K562 (cell line): Measurements from ENCODE around the gene VPS13D. TPM values are rescaled to one million over a fixed set of nuclear protein-coding genes. Genes with fewer than 3 reads are reported as not detected.

ENCODE experiments used
- ATAC-seq: fragments of 200-7000 bp; cut with Tn5 transposase; 3 replicates; pipeline ENCODE4 v1.9.1; 2020; ENCODE audit warnings: moderate library complexity
- BruUV-seq: library from RNA; stranded (reverse); fragments of 400-500 nt; replicated peaks from 2 replicates; lab custom pipeline; 2021; lab: Mats Ljungman, UMichigan
- CTCF ChIA-PET: fragments of 300-600 bp; formaldehyde crosslinking; extraction: SDS; loops from one replicate; lab custom pipeline; 2021; ENCODE audit warnings: low intra/inter-chr PET ratio; lab: Yijun Ruan, JAX
- POLR2A ChIA-PET: fragments of 300-600, 350-650 bp; sonication (Branson Sonifier 250); formaldehyde crosslinking; extraction: SDS; loops from one replicate; lab custom pipeline; 2021; ENCODE audit warnings: antibody characterized with exemption, inconsistent platforms; lab: Yijun Ruan, JAX
- DNase-seq, 4 experiments: peaks; one replicate each; pipeline versions ENCODE4 v3.0.0 to v3.0.0-alpha.2; 2011 to 2018; ENCODE audit warnings: low spot score in 3 of 4, mixed read lengths in 3 of 4; ENCODE audit errors: extremely low read depth in 1 of 4
- FAIRE-seq: peaks from 2 replicates; lab custom pipeline; 2011; peaks lifted over from hg19 to GRCh38; lab: Jason Lieb, UNC
- H2AFZ ChIP-seq: 2 replicates; pipeline ENCODE4 v1.6.0; 2011; ENCODE audit warnings: low read depth, low read length, control low read depth, inconsistent platforms
- H3K27ac ChIP-seq: fragments of 200-600 bp; 3 replicates; pipeline ENCODE4 v1.8.0; 2011; ENCODE audit warnings: low read depth, mild to moderate bottlenecking, control low read depth, inconsistent platforms, low read length, moderate library complexity, mixed read lengths; ENCODE audit errors: extremely low read depth
- H3K27me3 ChIP-seq, 2 experiments: fragments of 300-600 bp in 1 of 2; 2 replicates in 1 of 2; 3 replicates in 1 of 2; pipeline versions ENCODE4 v1.6.0 to v1.8.0; 2011; ENCODE audit warnings: inconsistent platforms in 2 of 2, low read length in 2 of 2, mild to moderate bottlenecking in 1 of 2, mixed read lengths in 1 of 2, moderate library complexity in 1 of 2; ENCODE audit not compliant: control insufficient read depth in 2 of 2, insufficient read depth in 2 of 2
- H3K36me3 ChIP-seq: fragments of 300-600 bp; 3 replicates; pipeline ENCODE4 v1.8.0; 2011; ENCODE audit warnings: mild to moderate bottlenecking, low read length, inconsistent platforms; ENCODE audit not compliant: control insufficient read depth, insufficient read depth
- H3K4me1 ChIP-seq, 2 experiments: fragments of 200-600 bp in 1 of 2; replicated peaks in 1 of 2; 2 replicates in 1 of 2; 3 replicates in 1 of 2; pipeline versions ENCODE4 v1.5.1 to v1.8.0; 2011; ENCODE audit warnings: inconsistent platforms in 2 of 2, low read length in 2 of 2, mild to moderate bottlenecking in 1 of 2, mixed read lengths in 1 of 2, moderate library complexity in 1 of 2; ENCODE audit not compliant: control insufficient read depth in 2 of 2, insufficient read depth in 2 of 2
- H3K4me2 ChIP-seq: 2 replicates; pipeline ENCODE4 v1.6.1; 2011; ENCODE audit warnings: low read length, control low read depth, inconsistent platforms, mixed read lengths; ENCODE audit not compliant: insufficient read depth
- H3K4me3 ChIP-seq: fragments of 200-600 bp; sonication (generic), shearing (Covaris generic); 2 replicates; pipeline ENCODE4 v1.5.1; 2016; ENCODE audit warnings: control low read depth, inconsistent platforms
- H3K79me2 ChIP-seq: fragments of 200-600 bp; 3 replicates; pipeline ENCODE4 v1.8.0; 2011; ENCODE audit warnings: low read length, inconsistent platforms; ENCODE audit not compliant: control insufficient read depth, insufficient read depth
- H3K9ac ChIP-seq, 2 experiments: 2 replicates each; pipeline versions ENCODE4 v1.6.0 to v1.6.1; 2011; ENCODE audit warnings: low read depth in 2 of 2, low read length in 2 of 2, control low read depth in 1 of 2, inconsistent platforms in 1 of 2, mild to moderate bottlenecking in 1 of 2, mixed read lengths in 1 of 2; ENCODE audit not compliant: insufficient read depth in 1 of 2
- H3K9me1 ChIP-seq: one replicate; pipeline ENCODE4 v1.6.0; 2011; ENCODE audit warnings: inconsistent platforms, mild to moderate bottlenecking, low read length, moderate library complexity; ENCODE audit not compliant: control insufficient read depth, insufficient read depth
- H3K9me3 ChIP-seq: replicated peaks from 2 replicates; pipeline ENCODE4 v1.5.1; 2011; ENCODE audit warnings: low read depth, low read length, inconsistent platforms; ENCODE audit not compliant: control insufficient read depth, insufficient read depth
- H4K20me1 ChIP-seq: replicated peaks from 2 replicates; pipeline ENCODE4 v1.6.1; 2011; ENCODE audit warnings: low read length, inconsistent platforms, mixed read lengths; ENCODE audit not compliant: control insufficient read depth, insufficient read depth
- CREM ChIP-seq: IDR thresholded peaks from 2 replicates; pipeline ENCODE4 v1.6.1; 2014; ENCODE audit warnings: antibody characterized with exemption, low read depth
- ESRRA ChIP-seq: fragments of 450-650 bp; IDR thresholded peaks from 2 replicates; pipeline ENCODE4 v1.6.1; 2014; ENCODE audit warnings: low read depth, mild to moderate bottlenecking, moderate library complexity, borderline replicate concordance
- FIP1L1 ChIP-seq: fragments of 200-400 bp; formaldehyde crosslinking; IDR thresholded peaks from 2 replicates; pipeline ENCODE4 v1.6.1; 2018; ENCODE audit warnings: mild to moderate bottlenecking, low read depth, low read length; ENCODE audit not compliant: poor library complexity, severe bottlenecking
- HIVEP1 ChIP-seq: fragments of 250-450 bp; sonication (Bioruptor Pico); IDR thresholded peaks from 2 replicates; pipeline ENCODE4 v1.4.0; 2020; ENCODE audit warnings: mild to moderate bottlenecking
- KAT7 ChIP-seq: sonication (generic); formaldehyde crosslinking; IDR thresholded peaks from 2 replicates; pipeline ENCODE4 v1.8.0; 2022; ENCODE audit warnings: missing genetic modification reagents, mild to moderate bottlenecking, borderline replicate concordance
- KDM5B ChIP-seq: fragments of 200-600 bp; sonication (generic); IDR thresholded peaks from 2 replicates; pipeline ENCODE4 v1.6.1; 2012; ENCODE audit warnings: low read depth, mild to moderate bottlenecking, moderate library complexity, low read length, control low read depth, inconsistent platforms; ENCODE audit not compliant: insufficient replicate concordance
- SAP30 ChIP-seq: fragments of 200-600 bp; sonication (generic); IDR thresholded peaks from 2 replicates; pipeline ENCODE4 v1.6.1; 2012; ENCODE audit warnings: borderline replicate concordance, low read depth, mild to moderate bottlenecking, moderate library complexity, low read length, control low read depth, inconsistent platforms; ENCODE audit not compliant: insufficient read depth, poor library complexity, severe bottlenecking
- SOX6 ChIP-seq: fragments of 450-650 bp; IDR thresholded peaks from 2 replicates; pipeline ENCODE4 v1.6.1; 2014; ENCODE audit warnings: mild to moderate bottlenecking
- YY1 ChIP-seq, 3 experiments: IDR thresholded peaks; 2 replicates each; pipeline ENCODE4 v1.6.1; 2011; ENCODE audit warnings: low read length in 2 of 3, mild to moderate bottlenecking in 2 of 3, moderate library complexity in 2 of 3, borderline replicate concordance in 1 of 3, control low read depth in 1 of 3, low read depth in 1 of 3; ENCODE audit not compliant: insufficient read depth in 3 of 3, insufficient replicate concordance in 2 of 3, control insufficient read depth in 1 of 3, insufficient read length in 1 of 3; ENCODE audit errors: extremely low read depth in 1 of 3
- ZBTB1 ChIP-seq: sonication (generic); formaldehyde crosslinking; IDR thresholded peaks from 2 replicates; pipeline ENCODE4 v1.8.1; 2023; ENCODE audit warnings: missing genetic modification reagents, low read depth, mild to moderate bottlenecking, borderline replicate concordance
- ZBTB7A ChIP-seq: IDR thresholded peaks from 2 replicates; pipeline ENCODE4 v1.6.1; 2011; ENCODE audit warnings: low read depth, mild to moderate bottlenecking, low read length, moderate library complexity, borderline replicate concordance; ENCODE audit not compliant: control insufficient read depth
- ZC3H4 ChIP-seq: sonication (generic); formaldehyde crosslinking; IDR thresholded peaks from 2 replicates; pipeline ENCODE4 v1.9.0; 2021; ENCODE audit warnings: missing genetic modification reagents, borderline replicate concordance
- whole genome bisulfite sequencing: fragments of 100-300 bp; shearing (Covaris generic); methylation state at CpG from one replicate; pipeline ENCODE4 v1.1.6; 2016; ENCODE audit warnings: low coverage, mixed read lengths; ENCODE audit not compliant: insufficient coverage; ENCODE audit errors: missing lambda C conversion rate; 5-methylcytosine and 5-hydroxymethylcytosine counted together
- in situ Hi-C: fragments of 300-500 bp; cut with MboI; formaldehyde crosslinking; loops from 4 replicates; pipeline ENCODE4 v1.15.0; 2018; ENCODE audit warnings: inconsistent platforms, mixed read lengths
- intact Hi-C: fragments of 100-400 bp; cut with micrococcal nuclease; formaldehyde crosslinking; loops from 2 replicates; pipeline ENCODE4 v1.14.2; 2022
- polyA plus RNA-seq, 8 experiments: library from polyadenylated mRNA; depleted of rRNA in 4 of 8; stranded (reverse) in 5 of 8; unstranded in 3 of 8; fragments of >200 nt; fragmentation: Nextera tagmentation in 2 of 8; fragmentation: Illumina TruSeq in 1 of 8; extraction: Ambion mirVana in 2 of 8; extraction: Trizol in 1 of 8; gene quantifications; 2 replicates each; pipeline versions ENCODE4 v1.2.1 to v1.2.3, GENCODE V29; 2011 to 2014; ENCODE audit warnings: inconsistent platforms in 1 of 8, missing spikeins in 1 of 8
- total RNA-seq, 7 experiments: library from RNA; depleted of rRNA in 6 of 7; stranded (reverse); fragments of >200 nt in 6 of 7; fragmentation: Illumina TruSeq in 2 of 7; extraction: Trizol in 2 of 7; gene quantifications; 2 replicates each; pipeline versions ENCODE4 v1.2.1 to v1.2.3, GENCODE V29; 2011 to 2021; ENCODE audit warnings: low replicate concordance in 1 of 7

Gene VPS13D
- total and polyA plus RNA-seq, 9 of the 15 experiments (the other 6 are each of a cell fraction or from before 2014, with no cell fraction given), result 6.1 to 51.5 (median 38.5) TPM

GRCh38 chr1:12230549-12231275 is 882 bp downstream of the VPS13D start:
- H3K9me3 ChIP-seq, result no peaks in the 10 kb centered on the region
- H4K20me1 ChIP-seq, result no peaks in the 10 kb centered on the region
- peak overlapping the region; percentile 84 for H3K4me2 ChIP-seq
- in situ Hi-C loops, result no loop called here
- DNase-seq, result peak; percentile 43 to 72 (median 56)
- ChIA-PET POLR2A (interaction anchor here (0.6 to 1.6 kb wide), 4 partner anchors 12 to 567 kb away, joined by 3 to 7 read pairs (median 3); no protein-coding TSS in a partner anchor), CTCF (interaction anchor here (0.6 kb wide), 1 partner anchor 387 kb away, joined by 3 read pairs; no protein-coding TSS in a partner anchor)
- H3K27ac ChIP-seq, result peak overlapping the region; percentile 77
- intact Hi-C loops, result no loop called here
- peaks cover 12 to 26% of the 10 kb centered on the region in 2 experiments; a peak in 4 of 5 replicates for H3K4me1 ChIP-seq
- H3K9me1 ChIP-seq, result no peaks in the 10 kb centered on the region
- no peaks in the 10 kb centered on the region for H3K27me3 ChIP-seq
- H3K79me2 ChIP-seq, result peaks cover 47% of the 10 kb centered on the region
- H2AFZ ChIP-seq, result peak overlapping the region; percentile 51; the same call in 1 of the 2 replicates
- no TSS peak for BruUV-seq
- 2% methylated on average over 33 of the region's 36 CpGs for WGBS
- H3K9ac ChIP-seq, result peak overlapping the region; percentile 90 to 97
- H3K36me3 ChIP-seq, result peaks cover 24% of the 10 kb centered on the region
- H3K4me3 ChIP-seq, result peak overlapping the region; percentile 96
- FAIRE-seq, result no peak
- ATAC-seq, result peak; percentile 68
- TF ChIP-seq YY1 (IDR thresholded peaks at IDR 0.05; ENCODE audit: borderline replicate concordance in 1 of 3, control insufficient read depth in 1 of 3, extremely low read depth in 1 of 3, insufficient read depth in 3 of 3, insufficient read length in 1 of 3, insufficient replicate concordance in 2 of 3, low read depth in 1 of 3, low read length in 2 of 3) (peak in 1 of 3 experiments; percentile 12), ESRRA (peak; percentile 81), ZBTB1 (CRISPR knock-in tag) (0 out of 2 replicates have a peak, but pooled peaks have one; percentile 29), ZBTB7A (peak; percentile 61; the same call in 1 of the 2 replicates), KAT7 (peak; percentile 72; the same call in 1 of the 2 replicates), KDM5B (peak; percentile 23), ZC3H4 (CRISPR knock-in tag) (peak; percentile 72; the same call in 1 of the 2 replicates), FIP1L1 (peak; percentile 8), CREM (no peak), HIVEP1 (CRISPR knock-in tag) (0 out of 2 replicates have a peak, but pooled peaks have one; percentile 25), SOX6 (no peak), SAP30 (peak; percentile 60)
